Measurements from ENCODE around the gene AUNIP. TPM values are rescaled to one million over a fixed set of nuclear protein-coding genes. Genes with fewer than 3 reads are reported as not detected.

The AUNIP gene
- total RNA-seq, 1 experiment from 2014 or later = 22.2 TPM

- no peak overlapping the region for H3K4ac ChIP-seq (ENCODE audit: low read depth, low read length)
- Mint-ChIP-seq H3K36me3 (ENCODE audit: insufficient read depth in 1 of 3, low read depth in 3 of 3) (peaks cover 10 to 53% (median 23%) of the 10 kb centered on the region in 3 experiments; a peak in 6 of 7 replicates), H3K27ac (no peak overlapping the region), H3K27me3 (ENCODE audit: low read depth) (no peaks in the 10 kb centered on the region), H3K4me1 (peaks cover 11 to 25% of the 10 kb centered on the region in 2 experiments), H3K4me3 (no peak overlapping the region; a peak in 1 of 5 replicates), H3K9me3 (no peaks in the 10 kb centered on the region)
- no peaks in the 10 kb centered on the region for H3K9me3 ChIP-seq (ENCODE audit: control insufficient read depth, low read depth, low read length)
- no peak overlapping the region for H3K27ac ChIP-seq (ENCODE audit: insufficient read length, low read depth, low read length)
- H3K9ac ChIP-seq (ENCODE audit: extremely low read depth, insufficient read length, low read length) = no peak overlapping the region
- no peaks in the 10 kb centered on the region for H3K27me3 ChIP-seq (ENCODE audit: insufficient read depth, low read length)
- no peak overlapping the region for H3K14ac ChIP-seq (ENCODE audit: insufficient read depth, low read length)
- no peak for TF ChIP-seq CTCF (conservative IDR thresholded peaks at IDR 0.05)
- no peaks in the 10 kb centered on the region for H3K4me1 ChIP-seq (ENCODE audit: insufficient read depth, low read length)
- peaks cover 1% of the 10 kb centered on the region for H3K23me2 ChIP-seq (ENCODE audit: insufficient read length, low read depth, low read length, poor library complexity, severe bottlenecking)
- H3T11ph ChIP-seq (ENCODE audit: low read length) = no peak overlapping the region
- no peak overlapping the region for H3K4me2 ChIP-seq (ENCODE audit: insufficient read depth, insufficient read length, low read length)
- H4K20me1 ChIP-seq (ENCODE audit: control insufficient read depth, insufficient read depth, insufficient read length) = no peaks in the 10 kb centered on the region
- no peak overlapping the region for H2BK15ac ChIP-seq (ENCODE audit: low read depth, low read length)
- no CpG with 5 or more reads among the region's 3 CpGs for WGBS (ENCODE audit: extremely low coverage, insufficient read length, low lambda C conversion rate)
- H2BK20ac ChIP-seq (ENCODE audit: low read depth, low read length, poor library complexity, severe bottlenecking) = no peak overlapping the region
- H2BK12ac ChIP-seq (ENCODE audit: insufficient read length, low read depth, low read length) = no peak overlapping the region
- no peak overlapping the region for H3K23ac ChIP-seq (ENCODE audit: insufficient read length, low read depth, low read length)
- no peaks in the 10 kb centered on the region for H3K79me1 ChIP-seq (ENCODE audit: insufficient read depth, low read depth, low read length, poor library complexity, severe bottlenecking)
- H3K56ac ChIP-seq (ENCODE audit: insufficient read length, low read depth, low read length) = no peak overlapping the region
- DNase-seq = no peak
- H2BK5ac ChIP-seq (ENCODE audit: insufficient read length, low read length) = no peak overlapping the region
- no peak overlapping the region for H2AFZ ChIP-seq (ENCODE audit: low read length)
- H2AK5ac ChIP-seq (ENCODE audit: insufficient read length, low read length) = no peak overlapping the region
- no peak overlapping the region for H4K91ac ChIP-seq (ENCODE audit: insufficient read length, low read depth, low read length)
- no peaks in the 10 kb centered on the region for H3K79me2 ChIP-seq (ENCODE audit: insufficient read depth, low read length)
- no peak overlapping the region for H4K8ac ChIP-seq (replicated peaks; ENCODE audit: insufficient read length, low read depth, low read length)
- no peak overlapping the region for H4K5ac ChIP-seq (ENCODE audit: insufficient read length, low read depth, low read length)
- no peak overlapping the region for H2BK120ac ChIP-seq (ENCODE audit: low read depth, low read length, poor library complexity, severe bottlenecking)
- no peak overlapping the region for H3K18ac ChIP-seq (ENCODE audit: insufficient read length, low read depth, low read length)
Observed at GRCh38 chr1:25805863-25806225, 53.4 kb downstream of the AUNIP start.

All from H9 (cell line).